OCI-LY1 (cell line): ENCODE measurements around the gene SENP1.

Experiments
- H2AFZ ChIP-seq: fragments of 200-600 bp; sonication (generic), shearing (Covaris generic); 2 replicates; pipeline ENCODE4 v1.6.0; 2014; ENCODE audit warnings: antibody characterized with exemption, mild to moderate bottlenecking, low read length
- H3F3A ChIP-seq: fragments of 200-600 bp; sonication (generic), shearing (Covaris generic); 2 replicates; pipeline ENCODE4 v1.6.0; 2014; ENCODE audit warnings: mild to moderate bottlenecking, antibody characterized with exemption, low read length, moderate library complexity; ENCODE audit not compliant: insufficient read depth
- H3K27ac ChIP-seq: fragments of 200-600 bp; sonication (generic); 2 replicates; pipeline ENCODE4 v1.5.1; 2014; ENCODE audit warnings: low read length, mixed run types, mild to moderate bottlenecking, low read depth; ENCODE audit not compliant: poor library complexity, severe bottlenecking
- H3K27me3 ChIP-seq: fragments of 200-600 bp; sonication (generic); 2 replicates; pipeline ENCODE4 v1.6.0; 2014; ENCODE audit warnings: antibody characterized with exemption, mild to moderate bottlenecking, low read length, moderate library complexity; ENCODE audit not compliant: insufficient read depth
- H3K36me3 ChIP-seq: fragments of 200-600 bp; sonication (generic); 2 replicates; pipeline ENCODE4 v1.6.1; 2014; ENCODE audit warnings: mild to moderate bottlenecking, antibody characterized with exemption, low read length, moderate library complexity, mixed read lengths; ENCODE audit not compliant: insufficient read depth
- H3K4me1 ChIP-seq: fragments of 200-600 bp; sonication (generic); 2 replicates; pipeline ENCODE4 v1.5.1; 2014; ENCODE audit warnings: mild to moderate bottlenecking, low read length, moderate library complexity; ENCODE audit not compliant: insufficient read depth, severe bottlenecking
- H3K4me2 ChIP-seq: fragments of 200-600 bp; sonication (generic), shearing (Covaris generic); 2 replicates; pipeline ENCODE4 v1.6.1; 2014; ENCODE audit warnings: low read length
- H3K4me3 ChIP-seq: fragments of 200-600 bp; sonication (generic); 2 replicates; pipeline ENCODE4 v1.5.1; 2014; ENCODE audit warnings: low read length, low read depth, mild to moderate bottlenecking, mixed read lengths; ENCODE audit not compliant: poor library complexity, severe bottlenecking
- H3K79me2 ChIP-seq: fragments of 200-600 bp; shearing (Covaris generic); 2 replicates; pipeline ENCODE4 v1.6.1; 2016; ENCODE audit warnings: mixed run types, low read length, mixed read lengths; ENCODE audit not compliant: insufficient read depth
- H3K9ac ChIP-seq: fragments of 200-600 bp; sonication (generic), shearing (Covaris generic); 2 replicates; pipeline ENCODE4 v1.6.1; 2014; ENCODE audit warnings: mild to moderate bottlenecking, low read length, mixed read lengths
- H3K9me2 ChIP-seq: fragments of 200-600 bp; sonication (generic), shearing (Covaris generic); 2 replicates; pipeline ENCODE4 v1.6.1; 2014; ENCODE audit warnings: low read depth, mild to moderate bottlenecking, low read length, mixed read lengths
- H3K9me3 ChIP-seq: fragments of 200-600 bp; shearing (Covaris generic); 2 replicates; pipeline ENCODE4 v1.6.1; 2014; ENCODE audit warnings: low read length, mixed read lengths
- H4K20me1 ChIP-seq: fragments of 200-600 bp; sonication (generic), shearing (Covaris generic); 2 replicates; pipeline ENCODE4 v1.6.0; 2016; ENCODE audit warnings: mild to moderate bottlenecking, low read length; ENCODE audit not compliant: insufficient read depth
- EZH2 ChIP-seq: fragments of 200-600 bp; sonication (generic), shearing (Covaris generic); IDR thresholded peaks from 2 replicates; pipeline ENCODE4 v1.8.0; 2017; ENCODE audit warnings: borderline replicate concordance, mixed run types, mild to moderate bottlenecking, antibody characterized with exemption, low read length, moderate library complexity, mixed read lengths
- TF ChIP-seq, protein P1 (sequence below): fragments of 200-600 bp; sonication (generic), shearing (Covaris generic); IDR thresholded peaks from 2 replicates; pipeline ENCODE4 v1.5.1; 2017; ENCODE audit warnings: mild to moderate bottlenecking, antibody characterized with exemption, low read length, moderate library complexity, mixed read lengths

SENP1 gene

DNA sequence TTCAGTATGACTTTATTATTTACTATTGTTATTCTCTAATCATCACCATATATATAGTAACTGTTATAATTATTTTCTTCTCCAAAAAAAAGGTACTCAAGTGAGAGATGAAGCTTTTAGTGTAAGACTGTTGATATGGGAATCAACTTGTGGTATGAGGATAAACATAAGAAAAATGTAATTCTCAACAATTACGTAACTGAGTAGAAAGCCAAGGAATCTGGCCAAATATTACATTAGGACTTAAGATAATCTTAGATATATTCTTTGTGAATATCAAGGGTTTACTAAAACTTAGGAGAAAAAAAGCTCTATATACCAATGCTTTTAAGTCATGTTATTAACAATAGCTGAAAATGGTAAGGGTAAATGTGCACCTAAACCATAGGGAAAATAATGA is 13.3 kb downstream of the SENP1 start:
- Histone ChIP-seq H3K4me1 (peaks cover 6% of the 10 kb centered on the region), H3K36me3 (peaks cover 77% of the 10 kb centered on the region), H2AFZ (no peak overlapping the region)

DNA sequence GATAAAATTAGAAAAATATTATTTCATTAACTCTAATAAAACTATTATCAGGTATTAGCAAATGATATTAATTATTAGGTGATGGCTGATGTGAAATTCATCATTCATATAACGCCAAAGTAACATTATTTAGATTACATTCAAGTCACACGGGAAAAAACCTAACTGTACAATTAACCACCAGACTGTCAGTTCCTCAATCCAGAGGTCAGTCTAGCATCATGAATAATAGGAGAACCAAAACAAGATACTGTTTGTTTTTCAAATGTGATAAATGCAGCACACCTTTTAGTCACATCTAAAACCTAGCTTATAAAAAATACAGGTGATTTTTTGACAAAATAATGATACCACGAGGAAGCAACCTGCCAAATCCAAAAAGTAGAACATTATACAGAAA is 19.6 kb downstream of the SENP1 start:
- no peak overlapping the region for H3K9ac ChIP-seq
- no peaks in the 10 kb centered on the region for H3K27me3 ChIP-seq
- no peaks in the 10 kb centered on the region for H3F3A ChIP-seq
- no peak overlapping the region for H3K4me2 ChIP-seq
- TF ChIP-seq EZH2, result no peak
- TF ChIP-seq, protein P1, sequence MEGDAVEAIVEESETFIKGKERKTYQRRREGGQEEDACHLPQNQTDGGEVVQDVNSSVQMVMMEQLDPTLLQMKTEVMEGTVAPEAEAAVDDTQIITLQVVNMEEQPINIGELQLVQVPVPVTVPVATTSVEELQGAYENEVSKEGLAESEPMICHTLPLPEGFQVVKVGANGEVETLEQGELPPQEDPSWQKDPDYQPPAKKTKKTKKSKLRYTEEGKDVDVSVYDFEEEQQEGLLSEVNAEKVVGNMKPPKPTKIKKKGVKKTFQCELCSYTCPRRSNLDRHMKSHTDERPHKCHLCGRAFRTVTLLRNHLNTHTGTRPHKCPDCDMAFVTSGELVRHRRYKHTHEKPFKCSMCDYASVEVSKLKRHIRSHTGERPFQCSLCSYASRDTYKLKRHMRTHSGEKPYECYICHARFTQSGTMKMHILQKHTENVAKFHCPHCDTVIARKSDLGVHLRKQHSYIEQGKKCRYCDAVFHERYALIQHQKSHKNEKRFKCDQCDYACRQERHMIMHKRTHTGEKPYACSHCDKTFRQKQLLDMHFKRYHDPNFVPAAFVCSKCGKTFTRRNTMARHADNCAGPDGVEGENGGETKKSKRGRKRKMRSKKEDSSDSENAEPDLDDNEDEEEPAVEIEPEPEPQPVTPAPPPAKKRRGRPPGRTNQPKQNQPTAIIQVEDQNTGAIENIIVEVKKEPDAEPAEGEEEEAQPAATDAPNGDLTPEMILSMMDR, result no peak
- no peaks in the 10 kb centered on the region for H3K79me2 ChIP-seq
- no peak overlapping the region for H2AFZ ChIP-seq
- H4K20me1 ChIP-seq, result no peaks in the 10 kb centered on the region
- peaks cover 70% of the 10 kb centered on the region for H3K36me3 ChIP-seq
- H3K9me2 ChIP-seq, result no peaks in the 10 kb centered on the region
- H3K27ac ChIP-seq, result no peak overlapping the region
- no peaks in the 10 kb centered on the region for H3K9me3 ChIP-seq
- H3K4me3 ChIP-seq, result no peak overlapping the region
- peaks cover 6% of the 10 kb centered on the region for H3K4me1 ChIP-seq

More for the DNA sequence above, 13.3 kb downstream of the SENP1 start:
- Histone ChIP-seq H4K20me1 (no peaks in the 10 kb centered on the region), H3K9me2 (no peaks in the 10 kb centered on the region), H3K9ac (no peak overlapping the region), H3K27ac (no peak overlapping the region), H3K4me2 (no peak overlapping the region), H3K9me3 (no peaks in the 10 kb centered on the region), H3F3A (no peaks in the 10 kb centered on the region), H3K79me2 (no peaks in the 10 kb centered on the region), H3K4me3 (no peak overlapping the region), H3K27me3 (no peaks in the 10 kb centered on the region)
- TF ChIP-seq, protein P1, result no peak
- TF ChIP-seq EZH2, result no peak

DNA sequence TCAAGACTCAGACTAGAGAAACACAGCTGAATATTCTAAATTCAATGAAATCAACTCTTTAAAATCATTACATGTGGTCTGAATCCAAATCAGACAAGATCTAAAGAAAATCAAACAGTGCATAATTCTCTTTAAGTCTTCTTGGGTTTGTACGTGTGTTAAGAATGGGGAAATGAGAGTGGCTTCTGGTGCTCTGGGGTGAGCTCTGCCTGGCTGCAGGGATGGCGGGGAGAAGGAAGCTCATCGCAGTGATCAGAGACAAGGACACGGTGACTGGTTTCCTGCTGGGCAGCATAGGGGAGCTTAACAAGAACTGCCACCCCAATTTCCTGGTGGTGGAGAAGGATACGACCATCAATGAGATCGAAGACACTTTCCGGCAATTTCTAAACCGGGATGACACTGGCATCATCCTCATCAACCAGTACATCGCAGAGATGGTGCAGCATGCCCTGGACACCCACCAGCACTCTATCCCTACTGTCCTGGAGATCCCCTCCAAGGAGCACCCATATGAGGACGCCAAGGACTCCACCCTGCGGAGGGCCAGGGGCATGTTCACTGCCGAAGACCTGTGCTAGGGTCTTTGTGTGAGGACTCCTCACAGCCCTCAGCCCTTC is 20.9 kb downstream of the SENP1 start:
- Histone ChIP-seq H3K4me2 (no peak overlapping the region), H3K4me3 (no peak overlapping the region), H3K27ac (no peak overlapping the region), H3K27me3 (no peaks in the 10 kb centered on the region), H3K4me1 (no peaks in the 10 kb centered on the region), H3K9me3 (no peaks in the 10 kb centered on the region), H2AFZ (no peak overlapping the region), H3K9ac (no peak overlapping the region), H3F3A (no peaks in the 10 kb centered on the region), H3K9me2 (no peaks in the 10 kb centered on the region), H3K79me2 (no peaks in the 10 kb centered on the region), H4K20me1 (no peaks in the 10 kb centered on the region), H3K36me3 (peaks cover 70% of the 10 kb centered on the region)
- TF ChIP-seq, protein P1, result no peak
- no peak for TF ChIP-seq EZH2
